Astrocyte (in vitro differentiated cells and primary cell): ENCODE data around the gene CCSER1. TPM values are rescaled to one million over a fixed set of nuclear protein-coding genes. Genes with fewer than 3 reads are reported as not detected.

ENCODE experiments used
- DNase-seq: peaks from one replicate; pipeline ENCODE4 v3.0.0-alpha.2; 2010; ENCODE audit warnings: low read depth
- FAIRE-seq: peaks from 2 replicates; lab custom pipeline; 2011; peaks lifted over from hg19 to GRCh38; lab: Jason Lieb, UNC
- H2AFZ ChIP-seq: 2 replicates; pipeline ENCODE4 v1.6.0; 2012; ENCODE audit warnings: low read depth, low read length, inconsistent platforms
- H3K27ac ChIP-seq: 2 replicates; pipeline ENCODE4 v1.5.1; 2011; ENCODE audit warnings: low read depth, low read length, inconsistent platforms
- H3K27me3 ChIP-seq: 2 replicates; pipeline ENCODE4 v1.6.0; 2011; ENCODE audit warnings: low read length, inconsistent platforms; ENCODE audit not compliant: insufficient read depth
- H3K36me3 ChIP-seq: 2 replicates; pipeline ENCODE4 v1.5.1; 2011; ENCODE audit warnings: low read length, inconsistent platforms; ENCODE audit not compliant: insufficient read depth
- H3K4me1 ChIP-seq: 2 replicates; pipeline ENCODE4 v1.5.1; 2011; ENCODE audit warnings: low read length, inconsistent platforms; ENCODE audit not compliant: insufficient read depth
- H3K4me2 ChIP-seq: 2 replicates; pipeline ENCODE4 v1.6.0; 2012; ENCODE audit warnings: low read length, inconsistent platforms
- H3K4me3 ChIP-seq: 2 replicates; pipeline ENCODE4 v1.5.1; 2011; ENCODE audit warnings: low read depth, mild to moderate bottlenecking, low read length, inconsistent platforms; ENCODE audit not compliant: insufficient read depth
- H3K79me2 ChIP-seq: 2 replicates; pipeline ENCODE4 v1.6.0; 2012; ENCODE audit warnings: mild to moderate bottlenecking, low read length, inconsistent platforms; ENCODE audit not compliant: insufficient read depth
- H3K9ac ChIP-seq: 2 replicates; pipeline ENCODE4 v1.6.0; 2012; ENCODE audit warnings: mild to moderate bottlenecking, low read length, inconsistent platforms
- H3K9me3 ChIP-seq: 2 replicates; pipeline ENCODE4 v1.5.1; 2012; ENCODE audit warnings: low read depth, mild to moderate bottlenecking, low read length, inconsistent platforms; ENCODE audit not compliant: insufficient read depth
- H4K20me1 ChIP-seq: 2 replicates; pipeline ENCODE4 v1.6.0; 2012; ENCODE audit warnings: low read length, inconsistent platforms; ENCODE audit not compliant: insufficient read depth
- H3K27ac Mint-ChIP-seq: one replicate; pipeline ENCODE4 v1.8.0; 2021; ENCODE audit warnings: mild to moderate bottlenecking, mixed read lengths; ENCODE audit not compliant: unreplicated experiment
- H3K27me3 Mint-ChIP-seq: one replicate; pipeline ENCODE4 v1.8.0; 2021; ENCODE audit warnings: low read depth, mixed read lengths; ENCODE audit not compliant: unreplicated experiment
- H3K36me3 Mint-ChIP-seq: one replicate; pipeline ENCODE4 v1.8.0; 2021; ENCODE audit warnings: low read depth, mixed read lengths; ENCODE audit not compliant: unreplicated experiment
- H3K4me1 Mint-ChIP-seq: one replicate; pipeline ENCODE4 v1.8.0; 2021; ENCODE audit warnings: low read depth, mixed read lengths; ENCODE audit not compliant: unreplicated experiment
- H3K4me3 Mint-ChIP-seq: one replicate; pipeline ENCODE4 v1.8.0; 2021; ENCODE audit warnings: mild to moderate bottlenecking, moderate library complexity, mixed read lengths; ENCODE audit not compliant: unreplicated experiment
- H3K9me3 Mint-ChIP-seq: one replicate; pipeline ENCODE4 v1.8.0; 2021; ENCODE audit warnings: mild to moderate bottlenecking, mixed read lengths; ENCODE audit not compliant: unreplicated experiment
- CTCF ChIP-seq: IDR thresholded peaks from 2 replicates; pipeline ENCODE4 v1.5.1; 2011; ENCODE audit warnings: low read depth, mild to moderate bottlenecking, inconsistent platforms, low read length, moderate library complexity; ENCODE audit not compliant: insufficient read depth
- EZH2 ChIP-seq: IDR thresholded peaks from 2 replicates; pipeline ENCODE4 v1.6.1; 2012; ENCODE audit warnings: mild to moderate bottlenecking, low read length, inconsistent platforms; ENCODE audit not compliant: insufficient read depth
- total RNA-seq: library from RNA; stranded (reverse); gene quantifications from 2 replicates; pipeline ENCODE4 v1.2.1, GENCODE V29; 2021

CCSER1 gene
- total RNA-seq, 1 donor from 2014 or later: 2.2 TPM

- H3K9me3 ChIP-seq: no peaks in the 10 kb centered on the region
- no peaks in the 10 kb centered on the region for H4K20me1 ChIP-seq
- no peak overlapping the region for H3K27ac Mint-ChIP-seq
- FAIRE-seq (no peak), DNase-seq (no peak)
- no peak overlapping the region for H3K4me3 Mint-ChIP-seq
- H3K9ac ChIP-seq: no peak overlapping the region
- H3K27me3 Mint-ChIP-seq: no peaks in the 10 kb centered on the region
- no peak for TF ChIP-seq CTCF
- no peak for TF ChIP-seq EZH2
- no peaks in the 10 kb centered on the region for H3K27me3 ChIP-seq
- H3K36me3 ChIP-seq: no peaks in the 10 kb centered on the region
- no peak overlapping the region for H3K4me3 ChIP-seq
- peaks cover 4% of the 10 kb centered on the region for H3K9me3 Mint-ChIP-seq
- no peaks in the 10 kb centered on the region for H3K79me2 ChIP-seq
- H3K27ac ChIP-seq: no peak overlapping the region
- no peak overlapping the region for H2AFZ ChIP-seq
- H3K36me3 Mint-ChIP-seq: no peaks in the 10 kb centered on the region
- no peaks in the 10 kb centered on the region for H3K4me1 ChIP-seq
- H3K4me1 Mint-ChIP-seq: no peaks in the 10 kb centered on the region
- no peak overlapping the region for H3K4me2 ChIP-seq
Observed at GRCh38 chr4:91220315-91220714, 1093.1 kb downstream of the CCSER1 start.

DNA sequence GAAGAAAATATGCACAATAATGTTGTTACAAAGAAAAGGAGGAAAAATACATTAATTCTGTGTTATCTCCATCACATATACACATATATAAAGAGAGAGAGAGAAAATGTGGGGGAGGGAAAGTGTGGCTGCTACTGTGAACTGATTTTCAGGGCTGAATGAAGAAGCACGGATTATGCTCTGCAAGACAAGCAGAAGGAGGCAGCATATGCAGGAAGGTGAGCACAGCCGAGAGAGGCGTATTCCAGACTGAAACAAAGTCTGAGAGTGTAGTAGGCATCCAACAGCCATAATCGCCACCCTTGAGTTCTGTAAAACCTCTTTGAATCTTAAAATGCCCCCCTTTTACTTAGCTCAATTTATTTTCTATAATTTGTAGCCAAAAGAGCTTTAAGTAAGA, 1094.8 kb downstream of the CCSER1 start:
- Histone ChIP-seq H3K27ac (no peak overlapping the region), H3K9ac (no peak overlapping the region), H3K9me3 (no peaks in the 10 kb centered on the region), H3K4me1 (no peaks in the 10 kb centered on the region), H3K4me2 (no peak overlapping the region), H2AFZ (no peak overlapping the region), H3K36me3 (no peaks in the 10 kb centered on the region), H3K4me3 (no peak overlapping the region), H3K27me3 (no peaks in the 10 kb centered on the region), H3K79me2 (no peaks in the 10 kb centered on the region), H4K20me1 (no peaks in the 10 kb centered on the region)
- FAIRE-seq (no peak), DNase-seq (no peak)
- no peak overlapping the region for H3K27ac Mint-ChIP-seq
- no peak overlapping the region for H3K4me3 Mint-ChIP-seq
- no peaks in the 10 kb centered on the region for H3K4me1 Mint-ChIP-seq
- H3K27me3 Mint-ChIP-seq: no peaks in the 10 kb centered on the region
- H3K36me3 Mint-ChIP-seq: no peaks in the 10 kb centered on the region
- peaks cover 3% of the 10 kb centered on the region for H3K9me3 Mint-ChIP-seq
- TF ChIP-seq CTCF (no peak), EZH2 (no peak)

DNA sequence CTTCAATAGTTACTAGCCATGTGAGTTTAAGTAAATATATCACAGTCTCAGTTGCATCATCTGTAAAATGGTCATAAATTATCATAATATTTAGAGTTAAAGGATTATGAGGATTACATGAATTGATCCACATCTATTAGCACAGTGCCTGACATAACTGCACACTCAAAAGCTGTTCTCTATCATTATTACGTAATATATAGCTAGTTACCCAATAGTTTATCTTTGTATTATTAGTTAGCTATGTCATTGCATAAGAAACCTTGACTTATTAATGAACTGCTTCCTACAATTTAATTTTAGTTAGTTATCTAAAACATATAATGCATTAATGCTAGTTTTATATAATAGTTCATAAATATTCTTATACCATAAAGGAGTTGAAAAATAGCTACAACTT, 1099.7 kb downstream of the CCSER1 start:
- H3K27ac ChIP-seq: no peak overlapping the region
- H3K27me3 ChIP-seq: no peaks in the 10 kb centered on the region
- no peaks in the 10 kb centered on the region for H3K9me3 ChIP-seq
- no peak overlapping the region for H3K4me3 ChIP-seq
- H3K4me2 ChIP-seq: no peak overlapping the region
- no peaks in the 10 kb centered on the region for H4K20me1 ChIP-seq
- H3K27me3 Mint-ChIP-seq: no peaks in the 10 kb centered on the region
- H3K36me3 ChIP-seq: no peaks in the 10 kb centered on the region
- no peak overlapping the region for H2AFZ ChIP-seq
- H3K36me3 Mint-ChIP-seq: no peaks in the 10 kb centered on the region
- H3K27ac Mint-ChIP-seq: no peak overlapping the region
- H3K4me1 ChIP-seq: no peaks in the 10 kb centered on the region
- no peaks in the 10 kb centered on the region for H3K79me2 ChIP-seq
- TF ChIP-seq EZH2 (no peak), CTCF (no peak)
- no peaks in the 10 kb centered on the region for H3K9me3 Mint-ChIP-seq
- H3K9ac ChIP-seq: no peak overlapping the region
- no peaks in the 10 kb centered on the region for H3K4me1 Mint-ChIP-seq
- DNase-seq (no peak), FAIRE-seq (no peak)
- no peak overlapping the region for H3K4me3 Mint-ChIP-seq
